HL-60/S4 treated with retinoic acid at 250 ng/mL for 4 days and 3 days (cell line): ENCODE measurements around the gene ITFG1.

ENCODE experiments used
- in situ Hi-C: fragments of 300-500 bp; cut with MboI; formaldehyde crosslinking; loops from 2 replicates; pipeline ENCODE4 v1.7.0; 2022; ENCODE audit warnings: low sequenced_read_pairs

Gene ITFG1

GRCh38 chr16:47460711-47461597 is at the start of gene ITFG1, which contains the start of gene PHKB:
Gene ITFG1 (minus strand): TSS chr16:47461063. CDS start chr16:47461045, 18 bp downstream.
Gene PHKB (plus strand): TSS chr16:47461331. CDS start chr16:47461351, 20 bp downstream.
- in situ Hi-C loops, result no loop called here

DNA sequence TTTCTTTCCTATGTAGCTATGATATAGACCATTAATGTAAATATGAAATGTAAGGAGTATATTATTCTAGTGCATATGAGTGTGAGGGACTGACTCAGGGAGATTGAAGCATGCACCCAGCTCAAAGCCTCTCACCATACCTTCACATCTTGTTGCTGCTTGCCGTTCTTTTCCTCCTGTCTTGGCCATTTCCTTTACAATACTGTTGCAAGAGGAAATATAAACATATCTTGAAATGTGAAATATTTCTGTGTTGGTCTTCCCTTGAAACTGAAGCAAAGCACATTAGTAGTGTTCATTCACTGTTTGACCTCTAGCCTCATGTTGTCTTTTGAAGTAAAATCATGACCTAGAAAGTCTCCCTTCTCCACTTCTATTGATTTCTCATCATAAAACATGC is 46.8 kb upstream of the ITFG1 start:
- in situ Hi-C loops, result no loop called here

DNA sequence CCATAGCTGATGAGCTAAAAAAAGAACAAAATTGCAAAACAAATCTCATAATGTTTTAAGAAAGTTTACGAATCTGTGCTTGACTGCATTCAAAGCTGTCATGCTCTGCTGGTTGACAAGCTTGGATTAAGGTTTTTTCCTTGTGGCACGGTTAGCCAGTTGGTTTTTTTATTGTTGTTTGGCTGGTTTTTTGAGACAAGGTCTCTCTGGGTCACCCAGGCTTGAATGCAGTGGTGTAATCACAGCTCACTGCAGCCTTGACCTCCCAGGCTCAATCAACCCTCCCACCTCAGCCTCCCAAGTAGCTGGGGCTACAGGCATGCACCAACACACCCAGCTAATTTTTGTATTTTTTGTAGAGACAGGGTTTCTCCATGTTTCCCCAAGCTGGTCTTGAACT is 45.9 kb upstream of the ITFG1 start:
- in situ Hi-C loops, result no loop called here

GRCh38 chr16:47504599-47504998 is 43.7 kb upstream of the ITFG1 start:
- in situ Hi-C loops, result no loop called here

- in situ Hi-C loops, result no loop called here
Observed at GRCh38 chr16:47503936-47504335, 43.1 kb upstream of the ITFG1 start.

GRCh38 chr16:47499700-47500264 is 38.9 kb upstream of the ITFG1 start:
- in situ Hi-C loops, result no loop called here

GRCh38 chr16:47499080-47499699 is 38.3 kb upstream of the ITFG1 start:
- in situ Hi-C loops, result no loop called here

GRCh38 chr16:47493381-47494337 is 32.8 kb upstream of the ITFG1 start:
- in situ Hi-C loops, result no loop called here

GRCh38 chr16:47492428-47493377 is 31.8 kb upstream of the ITFG1 start:
- in situ Hi-C loops, result no loop called here

DNA sequence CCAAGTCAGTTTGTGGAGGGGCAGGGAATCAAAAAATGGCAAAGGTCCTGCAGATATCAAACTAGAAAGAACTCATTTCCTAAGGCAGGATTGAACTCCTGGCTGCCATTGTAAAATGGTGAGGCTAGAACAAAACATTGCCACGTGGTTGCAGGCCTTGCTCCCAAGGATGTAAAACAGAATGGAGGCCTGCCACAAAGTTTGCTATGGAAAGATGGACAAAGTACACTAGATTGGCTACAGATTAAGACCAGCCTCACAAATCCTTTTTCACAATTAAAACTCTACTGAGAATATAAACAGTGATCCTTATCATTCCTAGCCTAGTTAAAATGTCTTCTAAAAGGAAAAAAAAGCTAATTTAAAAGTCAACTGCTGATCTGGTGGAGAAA is 31.2 kb upstream of the ITFG1 start:
- in situ Hi-C loops, result no loop called here

DNA sequence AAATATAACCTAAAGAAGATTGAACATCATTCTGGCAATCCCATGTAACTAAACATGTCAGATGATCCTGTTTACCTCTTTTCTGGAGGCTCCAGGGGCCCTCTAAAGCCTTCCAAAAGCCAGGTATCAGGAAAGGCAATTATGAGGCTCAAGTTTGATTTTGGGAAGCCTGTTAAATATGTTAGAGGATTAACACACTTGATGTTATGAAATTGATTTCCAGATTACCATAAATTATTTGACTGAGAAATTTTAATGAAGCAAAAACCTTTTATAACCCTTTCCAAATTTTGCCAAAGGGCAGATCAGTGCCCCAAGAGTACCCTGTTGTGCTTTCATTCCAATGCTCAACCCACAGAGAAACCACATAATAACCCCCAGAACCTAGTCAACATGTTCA is 29.6 kb upstream of the ITFG1 start:
- in situ Hi-C loops, result no loop called here

- in situ Hi-C loops, result no loop called here
Observed at GRCh38 chr16:47488051-47488450, 27.2 kb upstream of the ITFG1 start.

GRCh38 chr16:47486856-47487255 is 26.0 kb upstream of the ITFG1 start:
- in situ Hi-C loops, result no loop called here

DNA sequence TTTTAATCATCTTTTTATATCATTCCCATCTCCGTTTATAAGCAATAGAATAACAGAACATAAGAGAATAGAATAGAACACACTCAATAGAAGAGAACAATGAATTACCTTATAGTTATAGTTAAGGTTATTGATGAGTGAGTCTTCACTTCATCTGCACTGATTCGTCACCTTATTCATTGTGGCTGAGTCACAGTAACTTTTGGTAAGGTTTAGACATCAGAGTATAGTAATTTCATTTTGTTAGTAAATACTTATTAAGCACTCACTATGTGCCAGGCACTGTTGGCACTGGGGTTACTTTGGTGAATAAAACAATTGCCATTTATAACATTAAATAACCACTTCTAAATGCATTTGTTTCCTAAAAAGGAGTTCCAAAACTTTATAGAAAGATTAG is 22.8 kb upstream of the ITFG1 start:
- in situ Hi-C loops, result no loop called here

DNA sequence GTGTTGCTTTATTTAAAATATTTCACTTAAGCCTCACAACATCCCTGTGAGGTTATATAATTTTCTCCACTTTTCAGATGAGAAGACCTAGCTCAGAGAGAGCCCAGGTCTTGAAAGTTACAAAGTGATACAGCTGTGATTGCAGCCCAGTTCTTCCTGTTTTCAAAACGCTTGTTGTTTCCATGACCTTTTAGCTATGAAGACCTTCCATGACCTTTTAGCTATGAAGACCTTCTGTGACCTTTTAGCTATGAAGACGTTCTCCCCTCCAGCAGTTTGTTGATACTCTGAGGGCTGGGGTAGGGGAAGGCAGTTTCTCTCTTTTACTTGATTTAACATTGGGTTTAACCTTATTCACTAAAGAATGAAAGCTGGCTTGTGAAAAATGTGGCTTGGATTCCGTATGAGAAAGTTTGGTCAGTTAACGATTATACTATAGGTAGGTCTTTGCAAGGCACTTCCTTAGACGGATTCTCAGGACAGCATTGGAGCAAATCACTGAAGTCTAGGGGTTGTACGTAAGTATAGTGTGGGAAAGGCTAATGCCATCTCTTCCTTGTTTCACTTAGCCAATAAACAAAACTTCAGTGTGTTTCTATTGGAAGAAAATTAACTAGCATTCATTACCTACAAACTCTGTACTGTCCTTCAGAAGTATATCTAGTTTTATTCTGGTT is 21.0 kb upstream of the ITFG1 start:
- in situ Hi-C loops, result no loop called here

DNA sequence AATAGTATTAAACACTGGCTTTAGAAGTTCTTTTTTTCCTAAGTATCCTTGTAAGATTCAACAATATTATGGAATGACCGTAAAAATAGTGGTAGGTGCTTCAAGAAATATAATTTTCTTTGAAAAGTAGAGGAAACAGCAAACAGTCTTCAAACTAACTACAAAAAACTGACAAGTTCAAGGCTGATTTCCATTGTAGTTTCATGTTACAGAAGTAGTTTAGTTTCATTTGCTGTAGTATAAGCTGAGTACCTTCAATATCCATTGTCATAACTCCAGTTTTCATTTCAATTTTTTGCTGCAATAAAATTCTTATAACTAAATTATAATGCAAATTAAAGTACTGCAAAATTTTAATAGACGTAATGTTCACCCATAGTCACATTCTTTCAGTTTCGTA is 19.5 kb upstream of the ITFG1 start:
- in situ Hi-C loops, result no loop called here

DNA sequence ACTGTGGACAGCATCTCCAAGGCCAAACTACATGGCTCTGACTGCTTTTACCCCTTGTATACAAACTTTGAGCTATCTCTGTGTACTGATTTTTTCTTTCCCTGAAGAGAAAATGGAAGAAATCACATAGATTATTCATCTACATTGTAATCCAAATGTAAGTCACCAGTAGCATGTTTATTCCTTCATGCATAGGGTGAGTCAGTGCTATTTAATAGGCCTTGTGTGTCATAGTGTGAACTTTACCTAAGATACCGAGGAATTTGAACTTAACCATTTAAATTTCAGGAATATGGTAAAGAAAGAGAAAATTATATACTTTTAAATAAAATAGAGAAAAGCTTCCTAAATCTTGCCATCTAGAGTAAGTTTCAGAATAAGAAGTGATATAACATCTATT is 16.8 kb upstream of the ITFG1 start:
- in situ Hi-C loops, result no loop called here

GRCh38 chr16:47476654-47477345 is 15.9 kb upstream of the ITFG1 start:
- in situ Hi-C loops, result no loop called here

- in situ Hi-C loops, result no loop called here
Observed at GRCh38 chr16:47475786-47476185, 14.9 kb upstream of the ITFG1 start.
